ENCODE data around the gene CDKN2D.
A peak's percentile ranks its signal among the peaks of the same experiment; 100 is the strongest.
"Not testable (repeated sequence)": the region's sequence is repeated elsewhere in the genome, so short reads cannot be mapped to it uniquely, and the experiment has no call there.

The CDKN2D gene

GRCh38 chr19:10551698-10552301, 17.0 kb downstream of the CDKN2D start:
- no peak for DNase-seq (ENCODE audit: low read depth)

DNA sequence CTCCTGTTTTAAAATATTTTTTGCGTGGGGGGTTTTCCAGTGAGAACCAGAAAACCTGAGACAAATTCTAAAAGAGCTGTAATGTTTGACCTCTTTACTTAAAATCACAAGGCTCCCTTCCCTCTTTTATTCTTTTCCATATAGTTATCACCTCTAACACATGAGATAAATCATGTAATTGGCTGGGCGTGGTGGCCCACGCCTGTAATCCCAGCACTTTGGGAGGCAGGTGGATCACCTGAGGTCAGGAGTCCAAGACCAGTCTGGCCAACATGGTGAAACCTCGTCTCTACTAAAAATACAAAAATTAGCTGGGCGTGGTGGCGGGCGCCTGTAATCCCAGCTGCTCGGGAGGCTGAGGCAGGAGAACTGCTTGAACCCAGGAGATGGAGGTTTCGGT, 17.8 kb downstream of the CDKN2D start:
- not testable (repeated sequence) for DNase-seq (ENCODE audit: low read depth)

DNA sequence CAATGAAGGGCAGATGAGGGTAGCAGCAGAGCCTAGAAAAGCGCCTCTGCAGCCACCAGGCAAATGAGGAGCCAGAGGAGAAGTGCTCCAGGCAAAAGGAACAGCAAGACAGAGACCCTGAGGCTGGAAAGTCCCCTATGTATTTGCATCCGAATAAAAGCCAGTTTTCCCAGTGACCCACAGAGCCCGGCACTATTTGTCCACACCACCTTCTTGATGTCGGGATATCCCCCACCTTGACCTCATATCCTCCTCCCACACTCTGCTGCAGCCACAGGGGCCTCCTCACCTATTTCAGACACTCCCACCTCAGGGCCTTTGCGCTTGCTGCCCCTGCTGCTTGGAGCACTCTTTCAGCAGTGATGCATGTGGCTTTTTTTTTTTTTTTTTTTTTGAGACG, 18.4 kb downstream of the CDKN2D start:
- DNase-seq (ENCODE audit: low read depth), result no peak

GRCh38 chr19:10549733-10550132, 19.0 kb downstream of the CDKN2D start:
- no peak for DNase-seq (ENCODE audit: low read depth)

- DNase-seq (ENCODE audit: low read depth), result no peak
These were observed 20.0 kb downstream of the CDKN2D start for GRCh38 chr19:10548746-10549276.

GRCh38 chr19:10546817-10547216, 22.0 kb downstream of the CDKN2D start:
- DNase-seq (ENCODE audit: low read depth), result no peak

GRCh38 chr19:10544753-10545251, 24.0 kb downstream of the CDKN2D start:
- DNase-seq (ENCODE audit: low read depth), result no peak

DNA sequence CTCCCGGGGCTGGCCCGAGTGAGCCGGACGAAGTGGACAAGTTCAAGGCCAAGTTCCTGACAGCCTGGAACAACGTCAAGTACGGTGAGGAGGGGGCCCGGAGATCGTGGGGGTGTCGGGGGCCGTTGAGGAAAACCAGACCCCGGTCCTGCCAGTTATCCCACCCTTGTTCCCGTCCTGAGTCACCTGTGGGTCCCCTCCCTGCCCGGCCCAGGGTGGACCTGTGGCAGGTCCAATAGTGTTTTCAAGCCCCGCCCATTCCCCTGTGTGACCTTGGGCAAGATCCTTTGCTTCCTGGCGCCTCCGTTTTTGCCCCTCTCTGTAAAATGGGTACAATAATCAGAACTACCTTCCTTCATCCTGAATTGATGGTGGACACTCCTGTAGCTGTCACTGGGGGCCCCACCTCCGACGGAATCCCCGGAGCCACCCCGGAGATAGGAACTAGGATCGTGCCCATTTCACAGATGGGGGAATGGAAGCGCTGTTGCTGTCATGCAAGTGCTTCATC, 24.5 kb downstream of the CDKN2D start:
- no peak for DNase-seq (ENCODE audit: low read depth)

- DNase-seq (ENCODE audit: low read depth), result no peak
These were observed 25.1 kb downstream of the CDKN2D start, which contains the start of gene ATG4D for GRCh38 chr19:10543420-10544241. Gene ATG4D (plus strand): TSS chr19:10543904. CDS start chr19:10544091, 187 bp downstream.

DNA sequence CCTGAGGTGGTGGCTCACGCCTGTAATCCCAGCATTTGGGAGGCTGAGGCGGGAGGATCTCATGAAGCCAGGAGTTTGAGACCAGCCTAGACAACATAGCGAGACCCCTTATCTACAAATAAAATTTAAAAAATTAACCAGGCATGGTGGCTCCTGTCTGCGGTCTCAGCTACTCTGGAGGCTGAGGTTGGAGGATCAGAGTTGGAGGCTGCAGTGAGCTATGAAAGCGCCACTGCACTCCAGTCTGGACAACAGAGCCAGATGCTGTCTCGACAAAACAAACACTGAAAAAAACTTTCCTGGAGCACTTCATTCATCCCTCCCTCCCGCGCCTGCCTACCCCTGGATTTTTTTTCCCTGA, 25.7 kb downstream of the CDKN2D start:
- DNase-seq (ENCODE audit: low read depth), result no peak

DNA sequence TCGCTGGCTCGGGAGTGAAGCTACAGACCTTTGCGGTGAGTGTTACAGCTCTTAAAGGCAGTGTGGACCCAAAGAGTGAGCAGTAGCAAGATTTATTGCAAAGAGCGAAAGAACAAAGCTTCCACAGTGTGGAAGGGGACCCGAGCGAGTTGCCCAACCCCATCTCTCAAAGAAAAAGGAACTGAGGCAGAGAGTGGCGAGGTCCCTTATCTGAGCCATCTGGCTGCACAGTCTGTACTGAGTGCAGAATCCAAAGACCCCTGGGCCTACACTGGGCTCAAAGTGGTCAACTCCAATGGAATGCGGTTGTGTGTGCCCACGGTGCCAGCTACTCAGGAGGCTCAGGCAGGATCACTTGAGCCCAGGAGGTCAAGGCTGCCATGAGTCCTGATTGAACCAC, 29.8 kb downstream of the CDKN2D start:
- DNase-seq (ENCODE audit: low read depth), result not testable (repeated sequence)

DNA sequence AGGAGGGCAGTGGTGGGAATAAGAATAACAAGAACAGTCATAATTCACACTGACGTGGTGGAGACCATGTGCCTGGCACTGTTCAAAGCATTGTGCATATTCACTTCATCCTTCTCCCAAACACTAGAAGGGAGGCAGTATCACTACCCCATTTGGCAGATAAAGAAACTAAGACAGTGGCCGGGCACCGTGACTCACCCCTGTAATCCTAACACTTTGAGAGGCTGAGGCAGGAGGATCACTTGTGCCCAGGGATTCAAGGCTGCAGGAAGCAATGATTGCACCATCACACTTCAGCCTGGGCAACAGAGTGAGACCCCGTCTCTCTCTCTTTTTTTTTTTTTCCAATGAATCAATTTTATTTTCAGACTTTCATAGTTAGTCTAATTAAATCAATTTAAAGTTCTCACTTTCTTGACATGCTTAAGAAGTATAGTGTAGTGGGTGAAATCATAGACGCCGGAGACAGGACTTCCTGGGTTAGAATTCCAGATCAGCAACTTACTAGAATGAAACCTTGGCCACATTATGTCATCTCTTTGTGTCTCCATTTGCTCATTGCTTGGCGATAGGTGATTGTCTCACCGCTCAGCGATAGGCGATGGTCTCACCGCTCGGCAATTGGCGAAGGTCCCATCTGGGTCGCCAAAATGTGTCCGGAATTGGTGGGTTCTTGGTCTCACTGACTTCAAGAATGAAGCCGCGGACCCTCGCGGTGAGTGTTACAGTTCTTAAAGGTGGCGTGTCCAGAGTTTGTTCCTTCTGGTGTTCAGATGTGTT, 30.4 kb downstream of the CDKN2D start:
- DNase-seq (ENCODE audit: low read depth), result no peak

GRCh38 chr19:10537668-10538067, 31.1 kb downstream of the CDKN2D start:
- DNase-seq (ENCODE audit: low read depth), result no peak

- DNase-seq (ENCODE audit: low read depth), result no peak
These were observed 33.2 kb downstream of the CDKN2D start for GRCh38 chr19:10535613-10536012.

DNA sequence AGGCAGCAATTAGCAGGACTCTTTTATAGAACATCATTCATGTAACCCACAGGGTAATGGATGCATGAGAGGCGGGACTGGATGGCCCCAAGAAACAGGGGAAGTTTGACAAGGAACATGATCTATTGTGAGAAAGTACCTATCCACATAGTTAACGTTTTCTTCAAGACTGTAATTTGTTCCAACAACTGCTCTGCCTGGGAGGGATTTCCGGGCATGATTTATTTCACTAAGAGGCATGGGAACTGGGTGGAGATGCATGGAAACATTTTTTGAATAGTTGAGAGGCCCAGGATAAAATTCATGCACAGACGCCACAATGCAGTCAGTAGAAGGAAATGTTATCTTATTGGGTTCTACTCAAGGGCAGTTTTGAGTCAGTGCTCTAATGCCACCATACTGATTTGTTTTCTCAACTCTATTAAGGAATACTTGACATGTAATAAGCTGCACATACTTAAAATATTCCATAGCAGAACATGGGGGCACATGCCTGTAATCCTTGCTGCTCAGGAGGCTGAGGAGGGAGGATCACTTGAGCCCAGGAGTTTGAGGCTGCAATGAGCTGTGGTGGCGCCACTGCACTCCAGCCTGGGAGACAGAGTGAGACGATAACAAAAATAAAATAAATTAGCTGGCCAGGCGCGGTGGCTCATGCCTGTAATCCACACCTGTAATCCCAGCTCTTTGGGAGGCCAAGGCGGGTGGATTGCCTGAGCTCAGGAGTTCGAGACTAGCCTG, 35.0 kb downstream of the CDKN2D start:
- peak; percentile 83 for DNase-seq (ENCODE audit: low read depth)

- no peak for DNase-seq (ENCODE audit: low read depth)
These were observed 36.3 kb downstream of the CDKN2D start for GRCh38 chr19:10532457-10532856.

GRCh38 chr19:10526887-10527286, 41.9 kb downstream of the CDKN2D start:
- not testable (repeated sequence) for DNase-seq (ENCODE audit: low read depth)

DNA sequence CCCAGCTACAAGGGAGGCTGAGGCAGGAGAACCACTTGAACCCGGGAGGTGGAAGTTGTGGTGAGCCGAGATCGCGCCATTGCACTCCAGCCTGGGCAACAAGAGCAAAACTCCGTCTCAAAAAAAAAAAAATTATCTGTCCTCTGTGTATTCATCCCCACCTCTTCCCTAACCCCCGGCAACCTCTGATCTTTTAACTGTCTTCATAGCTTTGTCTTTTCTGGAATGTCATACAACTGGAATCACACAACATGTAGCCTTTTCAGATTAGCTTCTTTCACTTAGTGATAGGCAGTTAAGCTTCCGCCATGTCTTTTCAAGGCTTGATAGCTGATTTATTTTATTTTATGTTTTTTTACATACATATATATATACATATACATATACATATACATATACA, 43.1 kb downstream of the CDKN2D start:
- no peak for DNase-seq (ENCODE audit: low read depth)

DNA sequence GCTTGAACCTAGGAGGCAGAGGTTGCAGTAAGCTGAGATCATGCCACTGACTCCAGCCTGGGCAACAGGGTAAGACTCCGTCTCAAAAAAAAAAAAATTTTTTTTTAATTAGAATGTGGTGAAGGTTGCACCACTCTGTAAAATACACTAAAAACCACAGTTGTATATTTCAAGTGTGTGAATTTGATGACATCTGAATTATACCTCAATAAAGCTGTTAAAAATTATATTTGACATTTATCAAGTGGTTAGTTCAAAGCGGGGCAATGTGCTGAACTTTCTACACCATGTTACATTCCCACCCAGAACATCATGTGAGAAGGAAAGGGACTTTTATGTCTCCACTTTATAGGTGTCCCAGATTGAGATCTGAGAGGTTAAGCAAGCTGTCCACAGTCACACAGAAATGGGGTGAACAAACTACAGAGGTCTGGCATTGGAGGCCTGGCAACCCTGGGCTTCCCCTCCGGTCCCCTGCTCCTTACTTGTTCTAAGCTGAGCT, 45.6 kb downstream of the CDKN2D start:
- no peak for DNase-seq (ENCODE audit: low read depth)

DNA sequence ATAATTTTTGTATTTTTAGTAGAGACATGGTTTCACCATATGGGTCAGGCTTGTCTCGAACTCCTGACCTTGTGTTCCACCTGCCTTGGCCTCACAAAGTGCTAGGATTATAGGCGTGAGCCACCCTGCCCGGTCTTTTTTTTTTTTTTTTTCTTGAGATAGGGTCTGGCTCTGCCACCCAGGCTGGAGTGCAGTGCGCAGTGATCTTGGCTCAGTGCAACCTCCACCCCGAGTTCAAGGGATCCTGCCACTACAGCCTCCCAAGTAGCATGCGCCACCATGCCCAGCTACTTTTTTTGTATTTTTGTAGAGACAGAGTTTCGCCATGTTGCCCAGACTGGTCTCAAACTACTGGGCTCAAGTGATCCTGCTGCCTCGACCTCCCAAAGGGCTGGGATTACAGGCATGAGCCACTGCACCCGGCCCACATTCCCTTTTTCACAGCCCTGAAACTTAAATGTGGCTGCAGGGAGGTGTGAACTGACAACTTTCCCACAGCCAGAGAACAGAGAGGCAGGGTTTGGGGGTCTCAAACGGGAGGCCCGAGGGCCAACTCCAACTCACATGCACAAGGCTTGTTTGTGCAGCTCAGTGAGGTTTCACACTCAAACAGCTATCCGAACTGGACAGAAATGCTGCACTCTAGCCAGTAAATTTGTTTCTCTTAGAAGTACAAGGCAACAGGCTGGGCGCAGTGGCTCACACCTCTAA, 47.2 kb downstream of the CDKN2D start:
- no peak for DNase-seq (ENCODE audit: low read depth)
